Activated CD4-positive, alpha-beta T cell treated with anti-CD3 and anti-CD28 coated beads for 36 hours (primary cell): Measurements from ENCODE around the gene HEATR5B. TPM values are rescaled to one million over a fixed set of nuclear protein-coding genes. Genes with fewer than 3 reads are reported as not detected.
A peak's percentile ranks its signal among the peaks of the same experiment; 100 is the strongest.

ENCODE experiments used
- ATAC-seq: fragments of 200-7000 bp; cut with Tn5 transposase; one replicate; pipeline ENCODE4 v1.10.0; 2021; ENCODE audit warnings: mild to moderate bottlenecking, moderate library complexity
- CTCF ChIA-PET: fragments of 350-600 bp; sonication (Branson Sonifier 250); formaldehyde crosslinking; loops from one replicate; lab custom pipeline; 2021; ENCODE audit warnings: antibody characterized with exemption; lab: Charles Lee
- POLR2A ChIA-PET: fragments of 350-600 bp; sonication (Branson Sonifier 250); formaldehyde crosslinking; loops from one replicate; lab custom pipeline; 2021; ENCODE audit warnings: antibody characterized with exemption, inconsistent platforms; lab: Charles Lee
- DNase-seq: peaks from one replicate; pipeline ENCODE4 v3.0.0-alpha.2; 2020
- H3K27ac Mint-ChIP-seq: one replicate; pipeline ENCODE4 v1.8.0; 2021; ENCODE audit warnings: mixed read lengths
- H3K27me3 Mint-ChIP-seq: one replicate; pipeline ENCODE4 v1.8.0; 2021; ENCODE audit warnings: mixed read lengths
- H3K36me3 Mint-ChIP-seq: one replicate; pipeline ENCODE4 v1.8.0; 2021; ENCODE audit warnings: low read depth, mixed read lengths
- H3K4me1 Mint-ChIP-seq: one replicate; pipeline ENCODE4 v1.8.0; 2021; ENCODE audit warnings: mixed read lengths
- H3K4me3 Mint-ChIP-seq: one replicate; pipeline ENCODE4 v1.8.0; 2021; ENCODE audit warnings: mild to moderate bottlenecking, moderate library complexity, mixed read lengths
- H3K9me3 Mint-ChIP-seq: one replicate; pipeline ENCODE4 v1.8.0; 2021; ENCODE audit warnings: low read depth, mixed read lengths
- intact Hi-C, 2 experiments: fragments of 100-400 bp; cut with DNase I in 1 of 2; cut with micrococcal nuclease in 1 of 2; formaldehyde crosslinking; loops; one replicate each; pipeline versions ENCODE4 v1.14.2 to v1.15.1; 2022 to 2024; cut with DNase I, micrococcal nuclease
- total RNA-seq, 2 experiments: library from RNA; stranded (reverse); gene quantifications; one replicate each; pipeline ENCODE4 v1.2.3, GENCODE V29; 2021

Gene HEATR5B
- total RNA-seq, 2 experiments from 2014 or later, result 15.2 TPM

GRCh38 chr2:37100054-37100453 lies 15.9 kb upstream of the HEATR5B start:
- ChIA-PET POLR2A (no interaction called here), CTCF (no interaction called here)
- peaks cover 27% of the 10 kb centered on the region for H3K36me3 Mint-ChIP-seq
- H3K27ac Mint-ChIP-seq, result peak overlapping the region; percentile 44
- H3K4me1 Mint-ChIP-seq, result no peaks in the 10 kb centered on the region
- H3K27me3 Mint-ChIP-seq, result no peaks in the 10 kb centered on the region
- ATAC-seq (no peak), DNase-seq (no peak)
- H3K4me3 Mint-ChIP-seq, result no peak overlapping the region
- no peaks in the 10 kb centered on the region for H3K9me3 Mint-ChIP-seq
- intact Hi-C loops, result no loop called here

DNA sequence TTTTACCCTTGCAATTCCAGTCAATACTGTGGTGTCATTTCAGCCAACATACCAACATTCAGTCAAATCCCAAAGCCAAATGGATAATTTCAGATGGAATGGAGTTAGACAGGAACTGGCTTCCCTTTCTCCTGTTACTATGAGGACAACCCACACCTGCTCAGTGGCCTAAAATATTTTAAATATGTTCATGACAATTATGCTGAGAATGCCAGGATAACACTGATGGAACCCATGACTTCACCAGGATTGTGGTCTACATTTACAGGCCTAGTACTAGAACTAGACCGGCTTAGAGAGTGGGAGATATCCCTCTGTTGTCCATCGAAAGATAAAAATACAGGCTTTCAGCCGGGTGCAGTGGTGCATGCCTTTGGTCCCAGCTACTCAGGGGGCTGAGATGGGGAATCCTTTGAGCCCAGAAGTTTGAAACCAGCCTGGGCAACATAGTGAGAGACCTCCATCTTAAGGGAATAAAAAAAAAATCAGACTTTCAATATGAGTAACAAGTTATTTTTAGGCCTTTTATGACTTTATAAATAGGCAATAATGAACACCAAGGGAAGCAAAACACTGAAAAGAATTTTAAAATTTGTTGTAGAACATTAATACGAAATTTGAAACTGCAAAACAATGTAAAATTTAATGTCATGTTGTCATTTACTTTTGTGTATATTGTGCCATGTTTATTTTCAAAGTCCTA lies 14.4 kb upstream of the HEATR5B start:
- no peak overlapping the region for H3K27ac Mint-ChIP-seq
- intact Hi-C loops, result no loop called here
- POLR2A ChIA-PET, result no interaction called here
- peaks cover 38% of the 10 kb centered on the region for H3K36me3 Mint-ChIP-seq
- no peak overlapping the region for H3K4me3 Mint-ChIP-seq
- DNase-seq, result no peak
- H3K27me3 Mint-ChIP-seq, result no peaks in the 10 kb centered on the region
- no peak for ATAC-seq
- H3K4me1 Mint-ChIP-seq, result no peaks in the 10 kb centered on the region
- H3K9me3 Mint-ChIP-seq, result no peaks in the 10 kb centered on the region
- CTCF ChIA-PET, result interaction anchor here (1.4 kb wide), 1 partner anchor 12 kb away, joined by 4 read pairs; no protein-coding TSS in a partner anchor

DNA sequence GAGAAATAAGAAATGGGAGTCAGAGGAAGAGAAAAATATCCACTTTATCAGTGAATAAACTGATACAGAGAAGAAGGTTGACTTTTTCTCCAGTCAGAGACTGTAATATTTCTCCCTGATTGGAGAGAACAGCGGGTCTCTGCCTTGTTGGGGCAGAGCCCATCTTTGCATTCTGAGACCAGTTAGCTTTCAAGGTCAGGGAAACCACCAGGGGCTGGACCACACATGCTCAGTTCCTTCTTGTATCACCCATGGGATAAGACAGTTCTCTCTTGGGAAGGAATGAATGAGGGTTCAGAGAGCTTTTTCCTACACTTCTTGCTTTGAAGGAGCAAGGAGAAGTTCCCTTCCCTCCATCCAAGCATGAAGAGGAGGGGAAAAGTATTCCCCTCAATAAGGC lies 12.4 kb upstream of the HEATR5B start:
- peaks cover 40% of the 10 kb centered on the region for H3K36me3 Mint-ChIP-seq
- H3K27me3 Mint-ChIP-seq, result no peaks in the 10 kb centered on the region
- no peak overlapping the region for H3K4me3 Mint-ChIP-seq
- H3K4me1 Mint-ChIP-seq, result no peaks in the 10 kb centered on the region
- H3K9me3 Mint-ChIP-seq, result no peaks in the 10 kb centered on the region
- POLR2A ChIA-PET, result no interaction called here
- DNase-seq, result no peak
- no peak for ATAC-seq
- intact Hi-C loops, result no loop called here
- H3K27ac Mint-ChIP-seq, result no peak overlapping the region
- CTCF ChIA-PET, result no interaction called here

DNA sequence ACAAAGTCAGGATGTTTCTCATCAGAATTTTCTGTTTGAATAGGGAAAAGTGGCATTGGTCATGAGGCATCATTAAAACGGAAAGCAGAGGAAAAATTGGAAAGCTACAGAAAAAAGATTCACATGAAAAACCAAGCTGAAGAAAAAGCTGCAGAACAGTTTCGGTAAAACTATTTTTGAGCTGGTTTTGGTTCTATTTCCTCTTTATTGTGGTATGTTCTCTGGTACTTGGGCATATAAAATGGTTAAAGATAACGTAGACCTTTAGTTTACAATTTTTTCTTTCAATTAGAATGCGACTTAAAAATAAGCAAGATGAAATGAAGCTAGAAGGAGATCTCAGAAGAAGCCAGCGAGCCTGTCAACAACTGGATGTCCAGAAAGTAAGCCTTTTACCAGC lies 7.7 kb upstream of the HEATR5B start:
- CTCF ChIA-PET, result interaction anchor here (1.2 kb wide), 1 partner anchor 19 kb away, joined by 3 read pairs; no protein-coding TSS in a partner anchor
- no peak overlapping the region for H3K4me3 Mint-ChIP-seq
- intact Hi-C loops, result no loop called here
- H3K27ac Mint-ChIP-seq, result no peak overlapping the region
- no peak for ATAC-seq
- no peaks in the 10 kb centered on the region for H3K9me3 Mint-ChIP-seq
- no peak for DNase-seq
- H3K4me1 Mint-ChIP-seq, result no peaks in the 10 kb centered on the region
- POLR2A ChIA-PET, result no interaction called here
- H3K27me3 Mint-ChIP-seq, result no peaks in the 10 kb centered on the region
- H3K36me3 Mint-ChIP-seq, result peaks cover 37% of the 10 kb centered on the region

DNA sequence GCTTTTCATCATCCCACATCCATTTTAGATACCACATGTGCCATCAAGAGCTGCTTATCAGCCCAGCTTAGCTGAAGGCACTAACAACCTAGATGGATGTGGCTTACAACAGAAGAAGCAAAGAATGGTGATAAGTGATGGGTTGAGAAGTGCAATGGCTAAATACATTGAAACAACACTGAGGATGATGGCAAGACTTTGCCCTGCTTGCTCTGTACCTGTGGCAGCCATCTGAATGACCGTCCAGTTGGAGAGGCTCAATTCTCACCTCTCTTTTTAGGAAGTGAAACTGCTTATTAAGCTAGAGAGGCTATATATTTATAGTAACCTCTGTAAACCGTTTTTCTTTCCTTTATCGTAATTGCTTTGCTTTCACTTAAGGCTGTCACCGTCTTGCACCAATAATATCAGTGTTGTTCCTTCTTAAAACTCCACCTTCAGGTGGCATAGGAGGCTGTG lies 5.9 kb upstream of the HEATR5B start:
- H3K4me1 Mint-ChIP-seq, result peaks cover 5% of the 10 kb centered on the region
- H3K4me3 Mint-ChIP-seq, result no peak overlapping the region
- intact Hi-C loops, result no loop called here
- peaks cover 28% of the 10 kb centered on the region for H3K36me3 Mint-ChIP-seq
- ATAC-seq (no peak), DNase-seq (no peak)
- no peak overlapping the region for H3K27ac Mint-ChIP-seq
- no peaks in the 10 kb centered on the region for H3K27me3 Mint-ChIP-seq
- H3K9me3 Mint-ChIP-seq, result no peaks in the 10 kb centered on the region
- ChIA-PET CTCF (no interaction called here), POLR2A (no interaction called here)

DNA sequence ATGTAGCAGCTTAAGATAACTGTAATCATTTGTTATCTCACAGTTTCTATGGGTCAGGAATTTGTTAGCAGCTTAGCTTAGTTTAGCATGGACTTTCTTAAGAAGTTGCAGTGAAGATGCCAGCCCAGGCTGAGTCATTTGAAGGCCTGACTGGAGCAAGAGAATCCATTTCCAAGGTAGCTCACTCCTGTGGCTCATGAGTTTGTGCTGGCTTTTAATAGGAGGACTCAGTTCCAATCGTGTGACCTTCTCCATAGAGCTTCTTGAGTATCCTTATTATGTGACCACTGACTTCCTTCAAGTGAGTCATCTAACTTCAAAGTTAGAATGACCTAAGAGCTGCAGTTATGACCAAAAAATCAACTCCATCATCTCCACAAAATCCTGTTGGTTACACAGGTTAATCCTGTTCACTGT lies 1.6 kb upstream of the HEATR5B start:
- H3K4me1 Mint-ChIP-seq, result peaks cover 31% of the 10 kb centered on the region
- intact Hi-C loops, result loop anchor here (1.0 to 2.0 kb wide), 3 partner anchors 119 to 1665 kb away; partner anchors contain the start of genes SRSF7 (in 1 of the 2) and STRN (in 1 of the 2)
- ChIA-PET POLR2A (interaction anchor here (0.7 kb wide), 1 partner anchor 144 kb away, joined by 4 read pairs; no protein-coding TSS in a partner anchor), CTCF (interaction anchor here (0.8 to 1.4 kb wide), 2 partner anchors 10 to 12 kb away, joined by 4 read pairs; no protein-coding TSS in a partner anchor)
- no peak overlapping the region for H3K4me3 Mint-ChIP-seq
- peak; percentile 25 for DNase-seq
- no peaks in the 10 kb centered on the region for H3K9me3 Mint-ChIP-seq
- no peak overlapping the region for H3K27ac Mint-ChIP-seq
- H3K36me3 Mint-ChIP-seq, result peaks cover 21% of the 10 kb centered on the region
- no peaks in the 10 kb centered on the region for H3K27me3 Mint-ChIP-seq
- peak; percentile 16 for ATAC-seq

DNA sequence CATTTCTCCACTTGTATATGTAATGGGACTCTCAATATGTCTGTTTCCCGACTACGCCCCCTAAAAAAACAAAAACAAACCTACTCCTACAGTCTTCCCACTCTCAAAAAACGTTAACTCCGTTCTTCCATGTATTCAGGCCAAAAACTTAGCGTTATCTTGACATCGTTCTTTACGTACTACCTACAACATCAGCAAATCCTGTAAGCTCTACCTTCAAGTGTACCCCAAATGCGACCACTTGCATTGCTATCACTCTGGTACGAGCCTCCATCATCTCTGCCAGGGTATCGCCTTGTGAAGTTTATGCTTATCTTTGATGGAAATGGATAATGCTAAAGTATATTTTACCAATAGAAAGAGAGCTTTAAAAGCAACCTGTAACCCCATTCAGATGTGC lies 625 bp upstream of the HEATR5B start:
- intact Hi-C loops, result loop anchor here (1.0 to 2.0 kb wide), 5 partner anchors 73 to 1666 kb away; partner anchors contain the start of genes CEBPZ (in 2 of the 2), NDUFAF7 (in 2 of the 2), STRN (in 2 of the 2) and SRSF7 (in 1 of the 2)
- H3K4me3 Mint-ChIP-seq, result no peak overlapping the region
- H3K9me3 Mint-ChIP-seq, result no peaks in the 10 kb centered on the region
- H3K27me3 Mint-ChIP-seq, result no peaks in the 10 kb centered on the region
- peaks cover 28% of the 10 kb centered on the region for H3K36me3 Mint-ChIP-seq
- ChIA-PET POLR2A (no interaction called here), CTCF (interaction anchor here (0.6 kb wide), 1 partner anchor 36 kb away, joined by 4 read pairs; no protein-coding TSS in a partner anchor)
- no peak for ATAC-seq
- peaks cover 40% of the 10 kb centered on the region for H3K4me1 Mint-ChIP-seq
- H3K27ac Mint-ChIP-seq, result no peak overlapping the region
- DNase-seq, result no peak

- Mint-ChIP-seq H3K9me3 (no peaks in the 10 kb centered on the region), H3K36me3 (peaks cover 29% of the 10 kb centered on the region), H3K4me1 (peaks cover 55% of the 10 kb centered on the region), H3K27me3 (no peaks in the 10 kb centered on the region), H3K4me3 (peak overlapping the region; percentile 17), H3K27ac (peak overlapping the region; percentile 77)
- no peak for ATAC-seq
- intact Hi-C loops, result no loop called here
- ChIA-PET CTCF (no interaction called here), POLR2A (no interaction called here)
- no peak for DNase-seq
These were observed 3.5 kb downstream of the HEATR5B start for GRCh38 chr2:37080689-37081088.

- Mint-ChIP-seq H3K4me3 (peak overlapping the region; percentile 17), H3K9me3 (no peaks in the 10 kb centered on the region), H3K36me3 (peaks cover 32% of the 10 kb centered on the region), H3K4me1 (peaks cover 54% of the 10 kb centered on the region), H3K27me3 (no peaks in the 10 kb centered on the region), H3K27ac (peak overlapping the region; percentile 77)
- intact Hi-C loops, result no loop called here
- no peak for ATAC-seq
- DNase-seq, result no peak
- ChIA-PET CTCF (no interaction called here), POLR2A (no interaction called here)
These were observed 3.9 kb downstream of the HEATR5B start for GRCh38 chr2:37080266-37080665.

- ChIA-PET POLR2A (no interaction called here), CTCF (interaction anchor here (0.9 kb wide), 1 partner anchor 26 kb away, joined by 3 read pairs; no protein-coding TSS in a partner anchor)
- ATAC-seq (no peak), DNase-seq (no peak)
- Mint-ChIP-seq H3K4me1 (peaks cover 15% of the 10 kb centered on the region), H3K9me3 (no peaks in the 10 kb centered on the region), H3K27me3 (no peaks in the 10 kb centered on the region), H3K36me3 (peaks cover 25% of the 10 kb centered on the region), H3K4me3 (no peak overlapping the region), H3K27ac (no peak overlapping the region)
- intact Hi-C loops, result no loop called here
These were observed 13.2 kb downstream of the HEATR5B start for GRCh38 chr2:37070931-37071330.

DNA sequence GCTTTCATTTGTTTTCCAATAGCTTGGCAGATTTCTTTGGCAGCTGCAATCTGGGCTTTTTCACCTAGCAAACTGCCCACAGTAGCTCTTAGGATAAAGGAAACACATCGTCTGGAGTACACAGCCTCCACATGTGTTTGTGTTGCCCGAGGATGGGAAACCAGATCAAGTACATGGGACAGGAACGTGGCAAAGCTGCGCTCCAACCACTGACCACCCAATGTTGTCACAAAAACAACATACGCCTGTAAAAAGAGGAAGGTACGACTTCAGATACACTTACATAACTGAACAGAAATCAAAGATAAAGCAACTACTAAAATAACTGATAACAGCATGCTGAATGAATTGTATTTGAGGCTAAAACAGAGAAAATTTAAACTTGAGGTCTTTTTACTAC lies 15.5 kb downstream of the HEATR5B start:
- H3K27me3 Mint-ChIP-seq, result no peaks in the 10 kb centered on the region
- CTCF ChIA-PET, result interaction anchor here (1.2 to 1.7 kb wide), 2 partner anchors 14 to 154 kb away, joined by 3 to 4 read pairs; no protein-coding TSS in a partner anchor
- H3K4me1 Mint-ChIP-seq, result peaks cover 11% of the 10 kb centered on the region
- no peaks in the 10 kb centered on the region for H3K9me3 Mint-ChIP-seq
- H3K4me3 Mint-ChIP-seq, result no peak overlapping the region
- no peak for DNase-seq
- H3K27ac Mint-ChIP-seq, result no peak overlapping the region
- H3K36me3 Mint-ChIP-seq, result peaks cover 16% of the 10 kb centered on the region
- intact Hi-C loops, result no loop called here
- POLR2A ChIA-PET, result no interaction called here
- no peak for ATAC-seq

- no peaks in the 10 kb centered on the region for H3K27me3 Mint-ChIP-seq
- H3K9me3 Mint-ChIP-seq, result no peaks in the 10 kb centered on the region
- intact Hi-C loops, result no loop called here
- no peak overlapping the region for H3K4me3 Mint-ChIP-seq
- peaks cover 4% of the 10 kb centered on the region for H3K4me1 Mint-ChIP-seq
- ChIA-PET POLR2A (no interaction called here), CTCF (no interaction called here)
- DNase-seq (no peak), ATAC-seq (no peak)
- no peak overlapping the region for H3K27ac Mint-ChIP-seq
- H3K36me3 Mint-ChIP-seq, result peaks cover 29% of the 10 kb centered on the region
These were observed 22.4 kb downstream of the HEATR5B start for GRCh38 chr2:37061776-37062175.
